WTC11 (cell line): ENCODE results near the gene KIAA1671.

Source experiments
- CREM ChIP-seq: sonication (generic); formaldehyde crosslinking; IDR thresholded peaks from 2 replicates; pipeline ENCODE4 v1.8.1; 2022; ENCODE audit warnings: mild to moderate bottlenecking, missing genetic modification reagents, moderate library complexity
- CTCF ChIP-seq: fragments of 200-600 bp; IDR thresholded peaks from 2 replicates; pipeline ENCODE4 v1.8.0; 2022; ENCODE audit warnings: antibody characterized with exemption
- ELF4 ChIP-seq: sonication (generic); formaldehyde crosslinking; IDR thresholded peaks from 2 replicates; pipeline ENCODE4 v1.8.1; 2022; ENCODE audit warnings: low read depth, mild to moderate bottlenecking, moderate library complexity, missing genetic modification reagents
- ESRRA ChIP-seq: sonication (generic); formaldehyde crosslinking; IDR thresholded peaks from 2 replicates; pipeline ENCODE4 v1.8.1; 2022; ENCODE audit warnings: mild to moderate bottlenecking, missing genetic modification reagents, borderline replicate concordance
- MAX ChIP-seq: sonication (generic); formaldehyde crosslinking; IDR thresholded peaks from 2 replicates; pipeline ENCODE4 v1.8.0; 2022; ENCODE audit warnings: mild to moderate bottlenecking, missing genetic modification reagents
- NFYB ChIP-seq: sonication (generic); formaldehyde crosslinking; conservative IDR thresholded peaks from 2 replicates; pipeline ENCODE4 v1.8.0; 2022; ENCODE audit warnings: low read depth, missing genetic modification reagents
- SOX15 ChIP-seq: fragments of 250-450 bp; sonication (Bioruptor Pico); IDR thresholded peaks from 2 replicates; pipeline ENCODE4 v1.9.0; 2021; ENCODE audit warnings: mild to moderate bottlenecking
- TCF7 ChIP-seq: sonication (generic); formaldehyde crosslinking; IDR thresholded peaks from 2 replicates; pipeline ENCODE4 v1.8.0; 2022; ENCODE audit warnings: mild to moderate bottlenecking, low read depth, missing genetic modification reagents, moderate library complexity
- TF ChIP-seq, protein P1 (sequence below): sonication (generic); formaldehyde crosslinking; IDR thresholded peaks from 2 replicates; pipeline ENCODE4 v1.8.1; 2023; ENCODE audit warnings: mild to moderate bottlenecking, missing genetic modification reagents, moderate library complexity
- TF ChIP-seq, protein P2 (sequence below): fragments of 250-450 bp; sonication (Bioruptor Pico); conservative IDR thresholded peaks from 2 replicates; pipeline ENCODE4 v1.9.0; 2021; ENCODE audit warnings: mild to moderate bottlenecking
- TF ChIP-seq, protein P3 (sequence below): sonication (generic); formaldehyde crosslinking; IDR thresholded peaks from 2 replicates; pipeline ENCODE4 v1.8.1; 2023; ENCODE audit warnings: mild to moderate bottlenecking, missing genetic modification reagents, moderate library complexity
- TF ChIP-seq, protein P4 (sequence below): sonication (generic); formaldehyde crosslinking; IDR thresholded peaks from 2 replicates; pipeline ENCODE4 v1.8.0; 2023; ENCODE audit warnings: mild to moderate bottlenecking, missing genetic modification reagents
- TF ChIP-seq, protein P5 (sequence below): sonication (generic); formaldehyde crosslinking; IDR thresholded peaks from 2 replicates; pipeline ENCODE4 v1.8.1; 2023; ENCODE audit warnings: mild to moderate bottlenecking, missing genetic modification reagents

DNA sequence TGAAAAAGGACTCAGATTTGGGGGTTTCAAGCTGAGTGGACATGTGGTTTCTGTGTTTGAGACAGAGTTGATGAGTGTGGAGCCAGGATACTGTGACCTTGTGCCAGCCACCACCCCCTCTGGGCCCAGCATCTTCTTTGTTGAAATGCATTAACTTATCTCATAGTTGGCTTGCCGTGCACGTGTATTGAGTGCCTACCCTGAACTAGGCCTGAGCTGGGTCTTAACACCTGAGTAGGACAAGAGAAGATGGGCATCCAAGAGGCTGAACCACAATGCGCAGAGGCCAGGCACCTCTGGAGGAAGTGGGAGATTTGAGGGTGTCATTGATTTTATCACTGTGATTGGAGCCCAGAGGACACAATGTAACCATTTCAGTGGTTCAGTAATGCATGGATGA, 129.6 kb downstream of the KIAA1671 start:
- TF ChIP-seq CTCF, result no peak
- TF ChIP-seq ELF4 (CRISPR knock-in tag), result no peak
- no peak for TF ChIP-seq MAX
- TF ChIP-seq, protein P1, sequence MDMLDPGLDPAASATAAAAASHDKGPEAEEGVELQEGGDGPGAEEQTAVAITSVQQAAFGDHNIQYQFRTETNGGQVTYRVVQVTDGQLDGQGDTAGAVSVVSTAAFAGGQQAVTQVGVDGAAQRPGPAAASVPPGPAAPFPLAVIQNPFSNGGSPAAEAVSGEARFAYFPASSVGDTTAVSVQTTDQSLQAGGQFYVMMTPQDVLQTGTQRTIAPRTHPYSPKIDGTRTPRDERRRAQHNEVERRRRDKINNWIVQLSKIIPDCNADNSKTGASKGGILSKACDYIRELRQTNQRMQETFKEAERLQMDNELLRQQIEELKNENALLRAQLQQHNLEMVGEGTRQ (CRISPR knock-in tag), result no peak
- no peak for TF ChIP-seq CREM (CRISPR knock-in tag)
- TF ChIP-seq NFYB (CRISPR knock-in tag), result no peak
- TF ChIP-seq SOX15 (CRISPR knock-in tag), result no peak
- no peak for TF ChIP-seq TCF7
- TF ChIP-seq, protein P2, sequence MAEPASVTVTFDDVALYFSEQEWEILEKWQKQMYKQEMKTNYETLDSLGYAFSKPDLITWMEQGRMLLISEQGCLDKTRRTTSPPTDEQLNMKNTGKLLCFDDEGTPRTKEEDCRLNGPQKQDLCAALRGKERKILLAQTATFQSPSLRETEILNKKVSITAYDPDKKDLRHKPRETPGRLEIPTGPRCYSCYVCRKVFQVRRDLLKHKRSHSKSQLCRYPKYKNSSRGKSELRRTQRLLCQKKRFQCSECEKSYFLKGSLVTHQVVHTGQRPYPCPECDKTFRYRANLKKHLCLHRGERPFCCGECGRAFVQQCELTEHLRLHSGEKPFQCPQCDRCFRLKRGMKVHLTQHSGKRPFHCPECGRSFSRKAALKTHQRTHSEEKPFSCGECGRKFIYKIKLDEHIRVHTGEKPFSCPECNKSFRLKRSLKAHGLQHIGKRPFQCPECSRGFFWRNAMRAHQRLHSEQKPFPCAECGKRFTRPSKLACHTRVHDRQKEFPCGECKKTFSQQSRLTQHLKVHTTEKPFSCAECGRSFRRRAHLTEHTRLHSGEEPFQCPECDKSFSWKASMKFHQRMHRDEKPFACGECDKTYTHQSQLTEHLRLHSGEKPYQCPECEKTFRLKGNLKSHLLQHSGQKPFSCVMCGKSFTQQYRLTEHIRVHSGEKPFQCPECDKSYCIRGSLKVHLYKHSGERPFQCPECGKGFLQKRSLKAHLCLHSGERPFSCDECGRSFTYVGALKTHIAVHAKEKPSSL (CRISPR knock-in tag), result no peak
- no peak for TF ChIP-seq ESRRA (CRISPR knock-in tag)
- TF ChIP-seq, protein P3, sequence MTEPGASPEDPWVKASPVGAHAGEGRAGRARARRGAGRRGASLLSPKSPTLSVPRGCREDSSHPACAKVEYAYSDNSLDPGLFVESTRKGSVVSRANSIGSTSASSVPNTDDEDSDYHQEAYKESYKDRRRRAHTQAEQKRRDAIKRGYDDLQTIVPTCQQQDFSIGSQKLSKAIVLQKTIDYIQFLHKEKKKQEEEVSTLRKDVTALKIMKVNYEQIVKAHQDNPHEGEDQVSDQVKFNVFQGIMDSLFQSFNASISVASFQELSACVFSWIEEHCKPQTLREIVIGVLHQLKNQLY (CRISPR knock-in tag), result no peak
- TF ChIP-seq, protein P4, sequence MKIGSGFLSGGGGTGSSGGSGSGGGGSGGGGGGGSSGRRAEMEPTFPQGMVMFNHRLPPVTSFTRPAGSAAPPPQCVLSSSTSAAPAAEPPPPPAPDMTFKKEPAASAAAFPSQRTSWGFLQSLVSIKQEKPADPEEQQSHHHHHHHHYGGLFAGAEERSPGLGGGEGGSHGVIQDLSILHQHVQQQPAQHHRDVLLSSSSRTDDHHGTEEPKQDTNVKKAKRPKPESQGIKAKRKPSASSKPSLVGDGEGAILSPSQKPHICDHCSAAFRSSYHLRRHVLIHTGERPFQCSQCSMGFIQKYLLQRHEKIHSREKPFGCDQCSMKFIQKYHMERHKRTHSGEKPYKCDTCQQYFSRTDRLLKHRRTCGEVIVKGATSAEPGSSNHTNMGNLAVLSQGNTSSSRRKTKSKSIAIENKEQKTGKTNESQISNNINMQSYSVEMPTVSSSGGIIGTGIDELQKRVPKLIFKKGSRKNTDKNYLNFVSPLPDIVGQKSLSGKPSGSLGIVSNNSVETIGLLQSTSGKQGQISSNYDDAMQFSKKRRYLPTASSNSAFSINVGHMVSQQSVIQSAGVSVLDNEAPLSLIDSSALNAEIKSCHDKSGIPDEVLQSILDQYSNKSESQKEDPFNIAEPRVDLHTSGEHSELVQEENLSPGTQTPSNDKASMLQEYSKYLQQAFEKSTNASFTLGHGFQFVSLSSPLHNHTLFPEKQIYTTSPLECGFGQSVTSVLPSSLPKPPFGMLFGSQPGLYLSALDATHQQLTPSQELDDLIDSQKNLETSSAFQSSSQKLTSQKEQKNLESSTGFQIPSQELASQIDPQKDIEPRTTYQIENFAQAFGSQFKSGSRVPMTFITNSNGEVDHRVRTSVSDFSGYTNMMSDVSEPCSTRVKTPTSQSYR (CRISPR knock-in tag), result no peak
- TF ChIP-seq, protein P5, sequence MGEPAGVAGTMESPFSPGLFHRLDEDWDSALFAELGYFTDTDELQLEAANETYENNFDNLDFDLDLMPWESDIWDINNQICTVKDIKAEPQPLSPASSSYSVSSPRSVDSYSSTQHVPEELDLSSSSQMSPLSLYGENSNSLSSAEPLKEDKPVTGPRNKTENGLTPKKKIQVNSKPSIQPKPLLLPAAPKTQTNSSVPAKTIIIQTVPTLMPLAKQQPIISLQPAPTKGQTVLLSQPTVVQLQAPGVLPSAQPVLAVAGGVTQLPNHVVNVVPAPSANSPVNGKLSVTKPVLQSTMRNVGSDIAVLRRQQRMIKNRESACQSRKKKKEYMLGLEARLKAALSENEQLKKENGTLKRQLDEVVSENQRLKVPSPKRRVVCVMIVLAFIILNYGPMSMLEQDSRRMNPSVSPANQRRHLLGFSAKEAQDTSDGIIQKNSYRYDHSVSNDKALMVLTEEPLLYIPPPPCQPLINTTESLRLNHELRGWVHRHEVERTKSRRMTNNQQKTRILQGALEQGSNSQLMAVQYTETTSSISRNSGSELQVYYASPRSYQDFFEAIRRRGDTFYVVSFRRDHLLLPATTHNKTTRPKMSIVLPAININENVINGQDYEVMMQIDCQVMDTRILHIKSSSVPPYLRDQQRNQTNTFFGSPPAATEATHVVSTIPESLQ, result no peak
